IPS DF 4.7 (cell line): ENCODE data around the gene PNMA1.

Source experiments
- DNase-seq: peaks from one replicate; pipeline ENCODE4 v3.0.0-alpha.2; 2013; ENCODE audit warnings: low spot score; ENCODE audit errors: extremely low read depth

PNMA1 gene

GRCh38 chr14:73750531-73750901 lies 36.3 kb upstream of the PNMA1 start:
- DNase-seq, result no peak

- DNase-seq, result no peak
Measured at GRCh38 chr14:73749706-73750530, 35.7 kb upstream of the PNMA1 start.

GRCh38 chr14:73748858-73749357 lies 34.7 kb upstream of the PNMA1 start:
- no peak for DNase-seq

GRCh38 chr14:73747379-73748211 lies 33.4 kb upstream of the PNMA1 start:
- DNase-seq, result no peak

- DNase-seq, result no peak
Measured at GRCh38 chr14:73746520-73747378, 32.6 kb upstream of the PNMA1 start.

- DNase-seq, result no peak
Measured at GRCh38 chr14:73745571-73746519, 31.7 kb upstream of the PNMA1 start.

GRCh38 chr14:73744874-73745529 lies 30.8 kb upstream of the PNMA1 start:
- no peak for DNase-seq

GRCh38 chr14:73744175-73744867 lies 30.1 kb upstream of the PNMA1 start:
- DNase-seq, result no peak

GRCh38 chr14:73743431-73743931 lies 29.3 kb upstream of the PNMA1 start:
- DNase-seq, result no peak

GRCh38 chr14:73742520-73743238 lies 28.5 kb upstream of the PNMA1 start:
- DNase-seq, result no peak

- DNase-seq, result no peak
Measured at GRCh38 chr14:73741876-73742519, 27.8 kb upstream of the PNMA1 start.

- no peak for DNase-seq
Measured at GRCh38 chr14:73741386-73741875, 27.2 kb upstream of the PNMA1 start.

- DNase-seq, result no peak
Measured at GRCh38 chr14:73740618-73741326, 26.6 kb upstream of the PNMA1 start.

- DNase-seq, result no peak
Measured at GRCh38 chr14:73739899-73740617, 25.9 kb upstream of the PNMA1 start.

GRCh38 chr14:73739174-73739898 lies 25.2 kb upstream of the PNMA1 start:
- no peak for DNase-seq
